Measurements from ENCODE around the gene UGT1A4.
"Not testable (repeated sequence)": the region's sequence is repeated elsewhere in the genome, so short reads cannot be mapped to it uniquely, and the experiment has no call there.

UGT1A4 gene

GRCh38 chr2:233745838-233746237 is 27.3 kb downstream of the UGT1A4 start:
- DNase-seq; intact Hi-C loops (cut with DNase I): not testable (repeated sequence)

GRCh38 chr2:233746475-233747282 is 28.1 kb downstream of the UGT1A4 start:
- no peak for DNase-seq
- intact Hi-C loops (cut with DNase I) = no loop called here

GRCh38 chr2:233747283-233747544 is 28.7 kb downstream of the UGT1A4 start:
- intact Hi-C loops (cut with DNase I) = no loop called here
- DNase-seq = no peak

DNA sequence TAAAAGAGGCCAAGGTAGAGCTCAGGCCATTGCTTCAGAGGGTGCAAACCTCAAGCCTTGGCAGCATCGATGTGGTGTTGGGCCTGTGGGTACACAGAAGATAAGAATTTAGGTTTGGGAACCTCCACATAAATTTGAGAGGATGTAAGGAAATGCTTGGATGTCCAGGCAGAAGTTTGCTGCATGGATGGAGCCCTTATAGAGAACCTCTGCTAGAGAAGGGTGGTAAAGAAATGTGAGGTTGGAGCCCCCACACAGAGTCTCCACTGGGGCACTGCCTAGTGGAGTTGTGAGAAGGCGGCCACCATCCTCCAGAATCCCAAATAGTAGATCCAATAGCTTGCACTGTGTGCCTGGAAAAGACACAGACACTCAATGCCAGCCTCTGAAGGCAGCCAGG is 32.2 kb downstream of the UGT1A4 start:
- intact Hi-C loops (cut with DNase I); DNase-seq: not testable (repeated sequence)

DNA sequence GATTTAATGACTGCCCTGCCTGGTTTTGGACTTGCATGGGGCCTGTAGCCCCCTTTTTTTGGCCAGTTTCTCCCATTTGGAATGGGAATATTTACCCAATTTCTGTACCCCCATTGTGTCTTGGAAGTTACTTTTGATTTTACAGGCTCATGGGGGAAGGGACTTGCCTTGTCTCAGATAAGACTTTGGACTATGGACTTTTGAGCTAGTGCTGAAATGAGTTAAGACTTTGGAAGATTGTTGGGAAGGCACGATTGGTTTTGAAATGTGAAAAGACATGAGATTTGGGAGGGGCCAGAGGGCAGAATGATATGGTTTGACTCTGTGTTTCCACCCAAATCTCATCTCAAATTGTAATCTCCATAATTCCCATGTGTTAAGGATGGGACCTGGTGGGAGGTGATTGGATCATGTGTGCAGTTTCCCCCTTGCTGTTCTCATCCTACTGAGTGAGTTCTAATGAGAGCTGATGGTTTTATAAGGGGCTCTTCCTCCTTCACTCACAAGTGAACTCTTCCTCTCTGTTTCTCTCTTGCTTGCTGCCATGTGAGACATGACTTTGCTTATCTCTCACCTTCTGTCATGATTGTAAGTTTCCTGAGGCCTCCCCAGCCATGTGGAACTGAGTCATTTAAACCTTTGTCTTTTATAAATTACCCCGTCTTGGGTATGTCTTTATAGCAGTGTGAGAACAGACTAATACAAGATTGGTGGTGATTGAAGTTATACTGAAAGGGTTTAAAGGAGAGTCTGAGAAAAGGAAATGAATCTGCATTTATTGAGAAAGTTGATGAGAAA is 32.9 kb downstream of the UGT1A4 start:
- not testable (repeated sequence) for DNase-seq

GRCh38 chr2:233754872-233755611 is 36.5 kb downstream of the UGT1A4 start:
- intact Hi-C loops (cut with DNase I) = no loop called here
- peak in 1 of 10 donors; percentile 84 for DNase-seq

More for the DNA sequence above, 32.9 kb downstream of the UGT1A4 start:
- intact Hi-C loops (cut with DNase I) = not testable (repeated sequence)

GRCh38 chr2:233756429-233757081 is 38.0 kb downstream of the UGT1A4 start:
- DNase-seq = no peak
- intact Hi-C loops (cut with DNase I) = no loop called here

GRCh38 chr2:233758141-233758540 is 39.6 kb downstream of the UGT1A4 start:
- intact Hi-C loops (cut with DNase I) = no loop called here
- no peak for DNase-seq

DNA sequence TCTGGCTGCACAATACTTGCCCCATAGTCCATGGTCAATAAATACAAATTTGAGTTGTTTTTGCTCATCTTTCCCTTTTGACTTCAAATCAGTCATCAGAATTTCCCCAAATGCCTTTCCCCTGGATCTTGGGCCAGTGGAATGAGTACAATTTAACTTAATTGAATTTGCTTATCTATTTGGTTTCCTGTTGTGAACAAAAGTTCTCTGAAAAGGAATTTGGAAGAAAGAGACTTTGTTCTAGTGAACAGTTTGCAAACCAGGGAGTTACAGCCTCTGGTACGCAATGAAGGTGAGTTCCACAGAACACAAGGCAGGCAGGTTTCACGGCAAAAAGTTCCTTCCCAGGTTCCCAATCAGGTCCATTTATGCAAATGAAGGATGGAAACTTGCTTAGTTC is 40.3 kb downstream of the UGT1A4 start:
- no peak for DNase-seq
- intact Hi-C loops (cut with DNase I) = no loop called here

DNA sequence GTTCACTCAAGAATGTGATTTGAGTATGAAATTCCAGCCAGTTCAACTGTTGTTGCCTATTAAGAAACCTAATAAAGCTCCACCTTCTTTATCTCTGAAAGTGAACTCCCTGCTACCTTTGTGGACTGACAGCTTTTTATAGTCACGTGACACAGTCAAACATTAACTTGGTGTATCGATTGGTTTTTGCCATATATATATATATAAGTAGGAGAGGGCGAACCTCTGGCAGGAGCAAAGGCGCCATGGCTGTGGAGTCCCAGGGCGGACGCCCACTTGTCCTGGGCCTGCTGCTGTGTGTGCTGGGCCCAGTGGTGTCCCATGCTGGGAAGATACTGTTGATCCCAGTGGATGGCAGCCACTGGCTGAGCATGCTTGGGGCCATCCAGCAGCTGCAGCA is 41.5 kb downstream of the UGT1A4 start, which contains the start of gene UGT1A1:
UGT1A1 (plus strand) TSS at position 228 of the 400 bp plus-strand sequence; CDS start at position 246, 18 bp downstream.
- intact Hi-C loops (cut with DNase I) = no loop called here
- no peak for DNase-seq

DNA sequence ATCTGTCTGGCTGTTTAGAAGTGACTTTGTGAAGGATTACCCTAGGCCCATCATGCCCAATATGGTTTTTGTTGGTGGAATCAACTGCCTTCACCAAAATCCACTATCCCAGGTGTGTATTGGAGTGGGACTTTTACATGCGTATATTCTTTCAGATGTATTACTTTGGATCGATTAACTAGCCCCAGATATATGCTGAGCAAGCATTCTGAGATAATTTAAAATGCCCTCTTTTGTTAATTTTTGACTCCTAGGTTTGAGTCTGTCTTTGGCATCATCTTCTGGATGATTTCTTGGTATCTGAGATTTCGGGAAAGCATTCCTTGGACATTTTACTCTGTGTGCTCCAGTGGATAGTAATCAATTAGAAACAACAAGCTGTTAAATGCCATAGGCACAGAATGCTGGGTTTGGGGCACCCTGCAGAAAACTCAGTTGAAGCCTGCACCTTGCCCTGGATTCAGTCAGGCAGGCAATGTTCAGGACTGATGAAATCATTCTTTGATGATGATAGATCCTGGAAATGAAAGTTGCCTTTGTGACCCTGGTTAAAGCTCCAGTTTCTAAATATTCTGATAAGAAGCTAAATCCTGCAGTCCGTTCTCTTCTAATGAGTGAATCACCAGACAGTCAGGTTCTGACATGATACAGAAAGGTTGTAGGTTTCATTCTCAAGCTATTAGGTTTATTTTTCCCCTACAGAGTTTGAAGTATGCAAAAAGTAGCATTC is 42.7 kb downstream of the UGT1A4 start:
- no peak for DNase-seq
- intact Hi-C loops (cut with DNase I) = no loop called here

GRCh38 chr2:233764264-233764663 is 45.7 kb downstream of the UGT1A4 start:
- intact Hi-C loops (cut with DNase I) = no loop called here
- DNase-seq = no peak

DNA sequence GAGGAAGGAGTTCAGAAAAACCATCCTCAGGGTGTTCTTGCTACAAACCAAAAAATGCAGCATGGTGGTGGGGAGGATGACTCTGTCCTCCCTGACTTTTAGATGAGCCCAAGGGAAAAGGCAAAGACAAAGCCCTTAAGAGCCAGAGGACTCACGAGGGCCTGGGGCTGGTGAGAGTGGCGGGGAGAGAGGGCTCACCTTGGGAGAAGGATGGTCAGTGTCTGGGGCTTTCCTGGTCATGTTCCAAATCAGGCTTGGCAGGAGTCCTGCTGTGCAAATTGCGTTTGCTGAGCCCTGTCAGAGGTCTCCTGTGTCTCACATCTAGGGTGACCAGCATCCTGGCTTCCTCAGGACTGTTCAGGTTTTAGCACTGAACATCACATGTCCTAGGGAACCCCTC is 46.2 kb downstream of the UGT1A4 start:
- no peak for DNase-seq
- intact Hi-C loops (cut with DNase I) = no loop called here

DNA sequence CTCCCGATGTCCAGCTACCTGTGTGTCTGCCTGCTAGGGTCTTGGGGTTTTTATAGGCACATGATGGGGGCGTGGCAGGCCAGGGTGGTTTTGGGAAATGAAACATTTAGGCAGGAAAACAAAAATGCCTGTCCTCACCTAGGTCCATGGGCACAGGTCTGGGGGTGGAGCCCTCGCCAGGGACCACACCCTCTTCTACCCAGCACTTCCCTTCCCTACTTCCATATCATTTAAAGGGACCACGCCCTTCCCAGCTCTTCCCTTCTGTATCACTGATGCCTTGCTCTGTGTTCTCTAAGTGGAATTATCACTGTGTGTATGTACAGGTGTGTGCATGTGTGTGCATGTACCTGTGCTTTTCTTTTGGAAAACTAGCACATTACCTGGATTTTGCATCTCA is 47.9 kb downstream of the UGT1A4 start:
- no peak for DNase-seq
- intact Hi-C loops (cut with DNase I) = no loop called here

DNA sequence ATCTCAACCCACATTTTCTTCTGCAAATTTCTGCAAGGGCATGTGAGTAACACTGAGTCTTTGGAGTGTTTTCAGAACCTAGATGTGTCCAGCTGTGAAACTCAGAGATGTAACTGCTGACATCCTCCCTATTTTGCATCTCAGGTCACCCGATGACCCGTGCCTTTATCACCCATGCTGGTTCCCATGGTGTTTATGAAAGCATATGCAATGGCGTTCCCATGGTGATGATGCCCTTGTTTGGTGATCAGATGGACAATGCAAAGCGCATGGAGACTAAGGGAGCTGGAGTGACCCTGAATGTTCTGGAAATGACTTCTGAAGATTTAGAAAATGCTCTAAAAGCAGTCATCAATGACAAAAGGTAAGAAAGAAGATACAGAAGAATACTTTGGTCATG is 49.5 kb downstream of the UGT1A4 start:
- intact Hi-C loops (cut with DNase I) = no loop called here
- no peak for DNase-seq

- no peak for DNase-seq
- intact Hi-C loops (cut with DNase I) = no loop called here
Observed at GRCh38 chr2:233769260-233769659, 50.7 kb downstream of the UGT1A4 start.

- DNase-seq = no peak
- intact Hi-C loops (cut with DNase I) = no loop called here
Observed at GRCh38 chr2:233772153-233772552, 53.6 kb downstream of the UGT1A4 start.

GRCh38 chr2:233772583-233772982 is 54.0 kb downstream of the UGT1A4 start:
- intact Hi-C loops (cut with DNase I) = no loop called here
- no peak for DNase-seq

DNA sequence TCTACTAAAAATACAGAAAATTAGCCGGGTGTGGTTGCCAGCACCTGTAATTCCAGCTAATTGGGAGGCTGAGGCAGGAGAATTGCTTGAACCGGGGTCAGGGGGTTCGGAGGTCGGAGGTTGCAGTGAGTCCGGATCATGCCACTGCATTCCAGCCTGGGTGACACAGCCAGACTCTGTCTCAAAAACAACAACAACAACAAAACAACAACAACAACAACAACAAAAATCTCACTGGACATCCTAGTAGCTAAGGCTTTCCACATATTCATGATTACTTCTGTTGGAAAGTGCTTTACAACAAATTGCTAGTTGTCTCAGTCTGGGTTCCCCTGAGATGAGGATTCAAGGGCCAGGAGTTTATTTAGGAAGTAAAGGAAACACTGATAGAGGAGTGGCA is 55.3 kb downstream of the UGT1A4 start:
- intact Hi-C loops (cut with DNase I) = no loop called here
- DNase-seq = no peak

GRCh38 chr2:233775414-233775813 is 56.9 kb downstream of the UGT1A4 start:
- no peak for DNase-seq
- intact Hi-C loops (cut with DNase I) = no loop called here
